H9 (cell line): ENCODE measurements around the gene PAH. TPM values are rescaled to one million over a fixed set of nuclear protein-coding genes. Genes with fewer than 3 reads are reported as not detected.

ENCODE experiments used
- DNase-seq: peaks from one replicate; pipeline ENCODE4 v3.0.0-alpha.2; 2017
- H2AFZ ChIP-seq: one replicate; pipeline ENCODE4 v1.6.1; 2013; ENCODE audit warnings: mild to moderate bottlenecking, low read length, control low read depth, moderate library complexity
- H2AK5ac ChIP-seq: 2 replicates; pipeline ENCODE4 v1.6.1; 2013; ENCODE audit warnings: low read length, control low read depth, mixed read lengths; ENCODE audit not compliant: insufficient read length
- H2BK120ac ChIP-seq: one replicate; pipeline ENCODE4 v1.6.1; 2013; ENCODE audit warnings: low read depth, mild to moderate bottlenecking, low read length, control low read depth, inconsistent platforms; ENCODE audit not compliant: poor library complexity, severe bottlenecking
- H2BK12ac ChIP-seq: 2 replicates; pipeline ENCODE4 v1.6.1; 2013; ENCODE audit warnings: low read length, control low read depth, mixed read lengths, low read depth; ENCODE audit not compliant: insufficient read length
- H2BK15ac ChIP-seq: 2 replicates; pipeline ENCODE4 v1.6.1; 2013; ENCODE audit warnings: low read depth, low read length, control low read depth
- H2BK20ac ChIP-seq: one replicate; pipeline ENCODE4 v1.6.1; 2013; ENCODE audit warnings: low read depth, mild to moderate bottlenecking, low read length, control low read depth, inconsistent platforms; ENCODE audit not compliant: poor library complexity, severe bottlenecking
- H2BK5ac ChIP-seq: 2 replicates; pipeline ENCODE4 v1.6.1; 2013; ENCODE audit warnings: low read length, control low read depth, mixed read lengths; ENCODE audit not compliant: insufficient read length
- H3K14ac ChIP-seq: 2 replicates; pipeline ENCODE4 v1.6.1; 2013; ENCODE audit warnings: low read length, control low read depth; ENCODE audit not compliant: insufficient read depth
- H3K18ac ChIP-seq: 2 replicates; pipeline ENCODE4 v1.6.1; 2013; ENCODE audit warnings: low read depth, mild to moderate bottlenecking, mixed read lengths, low read length, control low read depth; ENCODE audit not compliant: insufficient read length
- H3K23ac ChIP-seq: 2 replicates; pipeline ENCODE4 v1.6.1; 2013; ENCODE audit warnings: low read length, control low read depth, mixed read lengths, low read depth; ENCODE audit not compliant: insufficient read length
- H3K23me2 ChIP-seq: 2 replicates; pipeline ENCODE4 v1.6.1; 2013; ENCODE audit warnings: low read depth, mild to moderate bottlenecking, mixed read lengths, low read length, control low read depth; ENCODE audit not compliant: insufficient read length, poor library complexity, severe bottlenecking
- H3K27ac ChIP-seq: 2 replicates; pipeline ENCODE4 v1.5.1; 2013; ENCODE audit warnings: low read length, control low read depth, mixed read lengths, low read depth; ENCODE audit not compliant: insufficient read length
- H3K27me3 ChIP-seq: 2 replicates; pipeline ENCODE4 v1.6.1; 2013; ENCODE audit warnings: low read length, control low read depth, inconsistent platforms; ENCODE audit not compliant: insufficient read depth
- H3K4ac ChIP-seq: 2 replicates; pipeline ENCODE4 v1.6.1; 2013; ENCODE audit warnings: low read depth, mild to moderate bottlenecking, control low read depth, inconsistent platforms, low read length, moderate library complexity
- H3K4me1 ChIP-seq: 2 replicates; pipeline ENCODE4 v1.6.1; 2013; ENCODE audit warnings: low read length, control low read depth, inconsistent platforms; ENCODE audit not compliant: insufficient read depth
- H3K4me2 ChIP-seq: 2 replicates; pipeline ENCODE4 v1.6.1; 2013; ENCODE audit warnings: low read length, control low read depth, mixed read lengths; ENCODE audit not compliant: insufficient read length, insufficient read depth
- H3K56ac ChIP-seq: 2 replicates; pipeline ENCODE4 v1.6.1; 2013; ENCODE audit warnings: low read depth, mild to moderate bottlenecking, mixed read lengths, low read length, control low read depth; ENCODE audit not compliant: insufficient read length
- H3K79me1 ChIP-seq: 2 replicates; pipeline ENCODE4 v1.6.1; 2013; ENCODE audit warnings: low read depth, mild to moderate bottlenecking, moderate library complexity, low read length, control low read depth, inconsistent platforms; ENCODE audit not compliant: insufficient read depth, poor library complexity, severe bottlenecking
- H3K79me2 ChIP-seq: 2 replicates; pipeline ENCODE4 v1.6.1; 2013; ENCODE audit warnings: low read length, control low read depth, inconsistent platforms; ENCODE audit not compliant: insufficient read depth
- H3K9ac ChIP-seq: 2 replicates; pipeline ENCODE4 v1.6.1; 2013; ENCODE audit warnings: low read length, control low read depth, mixed read lengths; ENCODE audit not compliant: insufficient read length; ENCODE audit errors: extremely low read depth
- H3K9me3 ChIP-seq: one replicate; pipeline ENCODE4 v1.6.1; 2013; ENCODE audit warnings: low read depth, low read length, inconsistent platforms; ENCODE audit not compliant: control insufficient read depth
- H3T11ph ChIP-seq: one replicate; pipeline ENCODE4 v1.6.1; 2013; ENCODE audit warnings: mild to moderate bottlenecking, low read length, control low read depth, inconsistent platforms
- H4K20me1 ChIP-seq: one replicate; pipeline ENCODE4 v1.6.1; 2013; ENCODE audit not compliant: control insufficient read depth, insufficient read length, insufficient read depth
- H4K5ac ChIP-seq: 2 replicates; pipeline ENCODE4 v1.6.1; 2013; ENCODE audit warnings: low read depth, mild to moderate bottlenecking, mixed read lengths, low read length, control low read depth; ENCODE audit not compliant: insufficient read length
- H4K8ac ChIP-seq: replicated peaks from 2 replicates; pipeline ENCODE4 v1.6.1; 2013; ENCODE audit warnings: low read length, control low read depth, mixed read lengths, low read depth; ENCODE audit not compliant: insufficient read length
- H4K91ac ChIP-seq: 2 replicates; pipeline ENCODE4 v1.6.1; 2013; ENCODE audit warnings: low read depth, mild to moderate bottlenecking, moderate library complexity, mixed read lengths, low read length, control low read depth; ENCODE audit not compliant: insufficient read length
- H3K27ac Mint-ChIP-seq, 3 experiments: 2 replicates in 2 of 3; 3 replicates in 1 of 3; pipeline ENCODE4 v1.8.0; 2020 to 2021; ENCODE audit warnings: mixed read lengths in 3 of 3, mild to moderate bottlenecking in 1 of 3, moderate library complexity in 1 of 3
- H3K27me3 Mint-ChIP-seq: 2 replicates; pipeline ENCODE4 v1.8.0; 2021; ENCODE audit warnings: low read depth, mild to moderate bottlenecking, moderate library complexity, mixed read lengths
- H3K36me3 Mint-ChIP-seq, 3 experiments: 2 replicates in 2 of 3; 3 replicates in 1 of 3; pipeline ENCODE4 v1.8.0; 2020 to 2021; ENCODE audit warnings: low read depth in 3 of 3, mixed read lengths in 3 of 3; ENCODE audit not compliant: insufficient read depth in 1 of 3
- H3K4me1 Mint-ChIP-seq, 2 experiments: 2 replicates each; pipeline ENCODE4 v1.8.0; 2020; ENCODE audit warnings: mixed read lengths in 2 of 2
- H3K4me3 Mint-ChIP-seq, 2 experiments: 2 replicates in 1 of 2; 3 replicates in 1 of 2; pipeline ENCODE4 v1.8.0; 2020 to 2021; ENCODE audit warnings: mild to moderate bottlenecking in 2 of 2, mixed read lengths in 2 of 2, moderate library complexity in 1 of 2
- H3K9me3 Mint-ChIP-seq, 2 experiments: 2 replicates in 1 of 2; 3 replicates in 1 of 2; pipeline ENCODE4 v1.8.0; 2020; ENCODE audit warnings: mild to moderate bottlenecking in 2 of 2, mixed read lengths in 2 of 2, moderate library complexity in 1 of 2
- CTCF ChIP-seq: fragments of 200-600 bp; sonication (generic); conservative IDR thresholded peaks from 3 replicates; pipeline ENCODE4 v1.8.0; 2021; ENCODE audit warnings: antibody characterized with exemption, mild to moderate bottlenecking
- WGBS: extraction: QIAGEN DNeasy Blood & Tissue Kit; methylation state at CpG from one replicate; pipeline ENCODE4 v1.1.7; 2013; ENCODE audit warnings: missing lambda C conversion rate, low lambda C conversion rate, mixed read lengths; ENCODE audit not compliant: insufficient read length; ENCODE audit errors: extremely low coverage; 5-methylcytosine and 5-hydroxymethylcytosine counted together
- total RNA-seq: library from RNA; stranded (reverse); gene quantifications from 2 replicates; pipeline ENCODE4 v1.2.1, GENCODE V29; 2021

The PAH gene
- total RNA-seq, 1 experiment from 2014 or later = 6.1 TPM

GRCh38 chr12:102871014-102871413 lies 46.0 kb downstream of the PAH start:
- no peak overlapping the region for H2BK20ac ChIP-seq
- Mint-ChIP-seq H3K9me3 (no peaks in the 10 kb centered on the region), H3K27me3 (no peaks in the 10 kb centered on the region; the same call in 1 of the 2 replicates), H3K36me3 (no peaks in the 10 kb centered on the region), H3K4me1 (peaks cover 0 to 5% of the 10 kb centered on the region in 2 experiments; a peak in 2 of 4 replicates), H3K4me3 (no peak overlapping the region), H3K27ac (no peak overlapping the region; a peak in 1 of 7 replicates)
- no peak for TF ChIP-seq CTCF
- H3K23me2 ChIP-seq = no peaks in the 10 kb centered on the region
- H3K56ac ChIP-seq = no peak overlapping the region
- H3K4ac ChIP-seq = no peak overlapping the region
- H3K18ac ChIP-seq = no peak overlapping the region
- H3T11ph ChIP-seq = no peak overlapping the region
- H2AFZ ChIP-seq = no peak overlapping the region
- DNase-seq = no peak
- H2BK120ac ChIP-seq = no peak overlapping the region
- H3K27me3 ChIP-seq = no peaks in the 10 kb centered on the region
- H3K9me3 ChIP-seq = no peaks in the 10 kb centered on the region
- H3K79me2 ChIP-seq = no peaks in the 10 kb centered on the region
- H3K14ac ChIP-seq = no peak overlapping the region
- no peak overlapping the region for H3K4me2 ChIP-seq
- no peak overlapping the region for H2BK15ac ChIP-seq
- H4K20me1 ChIP-seq = no peaks in the 10 kb centered on the region
- H4K8ac ChIP-seq = no peak overlapping the region
- no peak overlapping the region for H3K23ac ChIP-seq
- H3K4me1 ChIP-seq = no peaks in the 10 kb centered on the region
- H2BK5ac ChIP-seq = no peak overlapping the region
- no peaks in the 10 kb centered on the region for H3K79me1 ChIP-seq
- no peak overlapping the region for H3K27ac ChIP-seq
- no peak overlapping the region for H4K91ac ChIP-seq
- no peak overlapping the region for H3K9ac ChIP-seq
- H2BK12ac ChIP-seq = no peak overlapping the region
- no CpG with 5 or more reads among the region's 2 CpGs for whole genome bisulfite sequencing
- no peak overlapping the region for H2AK5ac ChIP-seq
- H4K5ac ChIP-seq = no peak overlapping the region
